Tibial nerve (tissue), 4 donors: ENCODE measurements around the gene MIPEP.

Source experiments
- EP300 ChIP-seq, 2 donors: sonication (generic); formaldehyde crosslinking; IDR thresholded peaks; one replicate each; pipeline ENCODE4 v1.6.1; 2017; ENCODE audit warnings: antibody characterized with exemption in 2 of 2, mild to moderate bottlenecking in 1 of 2
- POLR2A ChIP-seq, 2 donors: fragments of 450-650 bp; IDR thresholded peaks; one replicate each; pipeline ENCODE4 v1.6.1; 2017; ENCODE audit warnings: antibody characterized with exemption in 2 of 2, mild to moderate bottlenecking in 2 of 2, moderate library complexity in 2 of 2
- TF ChIP-seq, protein P1 (sequence below), 5 experiments: fragments of 200-600 bp in 3 of 5; fragments of 450-650 bp in 2 of 5; sonication (generic) in 3 of 5; IDR thresholded peaks; one replicate each; pipeline ENCODE4 v1.5.1; 2016 to 2019; ENCODE audit warnings: antibody characterized with exemption in 5 of 5, mild to moderate bottlenecking in 3 of 5, moderate library complexity in 2 of 5

DNA sequence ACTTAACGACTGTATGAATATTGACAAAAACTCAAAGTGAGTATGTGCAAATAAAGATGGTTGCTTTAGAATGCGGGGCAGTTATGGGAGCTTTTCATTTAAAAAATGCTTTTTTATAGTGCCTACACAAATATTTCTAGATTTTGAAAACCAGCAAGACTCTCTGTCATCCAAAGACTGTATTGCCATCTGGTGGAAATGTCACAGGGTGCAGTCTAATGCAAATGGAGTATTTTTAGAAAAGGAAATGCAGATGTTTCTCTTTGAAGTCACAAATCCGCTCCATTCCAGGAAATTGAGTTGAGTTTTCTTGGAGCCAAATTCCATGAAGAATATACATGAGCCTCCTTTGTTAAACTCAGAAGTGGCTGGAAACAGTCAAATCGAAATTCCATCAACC, 10.4 kb upstream of the MIPEP start:
- TF ChIP-seq POLR2A (IDR thresholded peaks at IDR 0.05), result no peak
- TF ChIP-seq, protein P1, sequence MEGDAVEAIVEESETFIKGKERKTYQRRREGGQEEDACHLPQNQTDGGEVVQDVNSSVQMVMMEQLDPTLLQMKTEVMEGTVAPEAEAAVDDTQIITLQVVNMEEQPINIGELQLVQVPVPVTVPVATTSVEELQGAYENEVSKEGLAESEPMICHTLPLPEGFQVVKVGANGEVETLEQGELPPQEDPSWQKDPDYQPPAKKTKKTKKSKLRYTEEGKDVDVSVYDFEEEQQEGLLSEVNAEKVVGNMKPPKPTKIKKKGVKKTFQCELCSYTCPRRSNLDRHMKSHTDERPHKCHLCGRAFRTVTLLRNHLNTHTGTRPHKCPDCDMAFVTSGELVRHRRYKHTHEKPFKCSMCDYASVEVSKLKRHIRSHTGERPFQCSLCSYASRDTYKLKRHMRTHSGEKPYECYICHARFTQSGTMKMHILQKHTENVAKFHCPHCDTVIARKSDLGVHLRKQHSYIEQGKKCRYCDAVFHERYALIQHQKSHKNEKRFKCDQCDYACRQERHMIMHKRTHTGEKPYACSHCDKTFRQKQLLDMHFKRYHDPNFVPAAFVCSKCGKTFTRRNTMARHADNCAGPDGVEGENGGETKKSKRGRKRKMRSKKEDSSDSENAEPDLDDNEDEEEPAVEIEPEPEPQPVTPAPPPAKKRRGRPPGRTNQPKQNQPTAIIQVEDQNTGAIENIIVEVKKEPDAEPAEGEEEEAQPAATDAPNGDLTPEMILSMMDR (IDR thresholded peaks at IDR 0.05), result peak in 4 of 5 experiments; percentile 14 to 51 (median 30)
- TF ChIP-seq EP300 (IDR thresholded peaks at IDR 0.05), result no peak
